H9 (cell line): ENCODE results near the gene PLXNA4. TPM values are rescaled to one million over a fixed set of nuclear protein-coding genes. Genes with fewer than 3 reads are reported as not detected.
A peak's percentile ranks its signal among the peaks of the same experiment; 100 is the strongest.

Experiments
- DNase-seq: peaks from one replicate; pipeline ENCODE4 v3.0.0-alpha.2; 2017
- H2AFZ ChIP-seq: one replicate; pipeline ENCODE4 v1.6.1; 2013; ENCODE audit warnings: mild to moderate bottlenecking, low read length, control low read depth, moderate library complexity
- H2AK5ac ChIP-seq: 2 replicates; pipeline ENCODE4 v1.6.1; 2013; ENCODE audit warnings: low read length, control low read depth, mixed read lengths; ENCODE audit not compliant: insufficient read length
- H2BK120ac ChIP-seq: one replicate; pipeline ENCODE4 v1.6.1; 2013; ENCODE audit warnings: low read depth, mild to moderate bottlenecking, low read length, control low read depth, inconsistent platforms; ENCODE audit not compliant: poor library complexity, severe bottlenecking
- H2BK12ac ChIP-seq: 2 replicates; pipeline ENCODE4 v1.6.1; 2013; ENCODE audit warnings: low read length, control low read depth, mixed read lengths, low read depth; ENCODE audit not compliant: insufficient read length
- H2BK15ac ChIP-seq: 2 replicates; pipeline ENCODE4 v1.6.1; 2013; ENCODE audit warnings: low read depth, low read length, control low read depth
- H2BK20ac ChIP-seq: one replicate; pipeline ENCODE4 v1.6.1; 2013; ENCODE audit warnings: low read depth, mild to moderate bottlenecking, low read length, control low read depth, inconsistent platforms; ENCODE audit not compliant: poor library complexity, severe bottlenecking
- H2BK5ac ChIP-seq: 2 replicates; pipeline ENCODE4 v1.6.1; 2013; ENCODE audit warnings: low read length, control low read depth, mixed read lengths; ENCODE audit not compliant: insufficient read length
- H3K14ac ChIP-seq: 2 replicates; pipeline ENCODE4 v1.6.1; 2013; ENCODE audit warnings: low read length, control low read depth; ENCODE audit not compliant: insufficient read depth
- H3K18ac ChIP-seq: 2 replicates; pipeline ENCODE4 v1.6.1; 2013; ENCODE audit warnings: low read depth, mild to moderate bottlenecking, mixed read lengths, low read length, control low read depth; ENCODE audit not compliant: insufficient read length
- H3K23ac ChIP-seq: 2 replicates; pipeline ENCODE4 v1.6.1; 2013; ENCODE audit warnings: low read length, control low read depth, mixed read lengths, low read depth; ENCODE audit not compliant: insufficient read length
- H3K23me2 ChIP-seq: 2 replicates; pipeline ENCODE4 v1.6.1; 2013; ENCODE audit warnings: low read depth, mild to moderate bottlenecking, mixed read lengths, low read length, control low read depth; ENCODE audit not compliant: insufficient read length, poor library complexity, severe bottlenecking
- H3K27ac ChIP-seq: 2 replicates; pipeline ENCODE4 v1.5.1; 2013; ENCODE audit warnings: low read length, control low read depth, mixed read lengths, low read depth; ENCODE audit not compliant: insufficient read length
- H3K27me3 ChIP-seq: 2 replicates; pipeline ENCODE4 v1.6.1; 2013; ENCODE audit warnings: low read length, control low read depth, inconsistent platforms; ENCODE audit not compliant: insufficient read depth
- H3K4ac ChIP-seq: 2 replicates; pipeline ENCODE4 v1.6.1; 2013; ENCODE audit warnings: low read depth, mild to moderate bottlenecking, control low read depth, inconsistent platforms, low read length, moderate library complexity
- H3K4me1 ChIP-seq: 2 replicates; pipeline ENCODE4 v1.6.1; 2013; ENCODE audit warnings: low read length, control low read depth, inconsistent platforms; ENCODE audit not compliant: insufficient read depth
- H3K4me2 ChIP-seq: 2 replicates; pipeline ENCODE4 v1.6.1; 2013; ENCODE audit warnings: low read length, control low read depth, mixed read lengths; ENCODE audit not compliant: insufficient read length, insufficient read depth
- H3K56ac ChIP-seq: 2 replicates; pipeline ENCODE4 v1.6.1; 2013; ENCODE audit warnings: low read depth, mild to moderate bottlenecking, mixed read lengths, low read length, control low read depth; ENCODE audit not compliant: insufficient read length
- H3K79me1 ChIP-seq: 2 replicates; pipeline ENCODE4 v1.6.1; 2013; ENCODE audit warnings: low read depth, mild to moderate bottlenecking, moderate library complexity, low read length, control low read depth, inconsistent platforms; ENCODE audit not compliant: insufficient read depth, poor library complexity, severe bottlenecking
- H3K79me2 ChIP-seq: 2 replicates; pipeline ENCODE4 v1.6.1; 2013; ENCODE audit warnings: low read length, control low read depth, inconsistent platforms; ENCODE audit not compliant: insufficient read depth
- H3K9ac ChIP-seq: 2 replicates; pipeline ENCODE4 v1.6.1; 2013; ENCODE audit warnings: low read length, control low read depth, mixed read lengths; ENCODE audit not compliant: insufficient read length; ENCODE audit errors: extremely low read depth
- H3K9me3 ChIP-seq: one replicate; pipeline ENCODE4 v1.6.1; 2013; ENCODE audit warnings: low read depth, low read length, inconsistent platforms; ENCODE audit not compliant: control insufficient read depth
- H3T11ph ChIP-seq: one replicate; pipeline ENCODE4 v1.6.1; 2013; ENCODE audit warnings: mild to moderate bottlenecking, low read length, control low read depth, inconsistent platforms
- H4K20me1 ChIP-seq: one replicate; pipeline ENCODE4 v1.6.1; 2013; ENCODE audit not compliant: control insufficient read depth, insufficient read length, insufficient read depth
- H4K5ac ChIP-seq: 2 replicates; pipeline ENCODE4 v1.6.1; 2013; ENCODE audit warnings: low read depth, mild to moderate bottlenecking, mixed read lengths, low read length, control low read depth; ENCODE audit not compliant: insufficient read length
- H4K8ac ChIP-seq: replicated peaks from 2 replicates; pipeline ENCODE4 v1.6.1; 2013; ENCODE audit warnings: low read length, control low read depth, mixed read lengths, low read depth; ENCODE audit not compliant: insufficient read length
- H4K91ac ChIP-seq: 2 replicates; pipeline ENCODE4 v1.6.1; 2013; ENCODE audit warnings: low read depth, mild to moderate bottlenecking, moderate library complexity, mixed read lengths, low read length, control low read depth; ENCODE audit not compliant: insufficient read length
- H3K27ac Mint-ChIP-seq, 3 experiments: 2 replicates in 2 of 3; 3 replicates in 1 of 3; pipeline ENCODE4 v1.8.0; 2020 to 2021; ENCODE audit warnings: mixed read lengths in 3 of 3, mild to moderate bottlenecking in 1 of 3, moderate library complexity in 1 of 3
- H3K27me3 Mint-ChIP-seq: 2 replicates; pipeline ENCODE4 v1.8.0; 2021; ENCODE audit warnings: low read depth, mild to moderate bottlenecking, moderate library complexity, mixed read lengths
- H3K36me3 Mint-ChIP-seq, 3 experiments: 2 replicates in 2 of 3; 3 replicates in 1 of 3; pipeline ENCODE4 v1.8.0; 2020 to 2021; ENCODE audit warnings: low read depth in 3 of 3, mixed read lengths in 3 of 3; ENCODE audit not compliant: insufficient read depth in 1 of 3
- H3K4me1 Mint-ChIP-seq, 2 experiments: 2 replicates each; pipeline ENCODE4 v1.8.0; 2020; ENCODE audit warnings: mixed read lengths in 2 of 2
- H3K4me3 Mint-ChIP-seq, 2 experiments: 2 replicates in 1 of 2; 3 replicates in 1 of 2; pipeline ENCODE4 v1.8.0; 2020 to 2021; ENCODE audit warnings: mild to moderate bottlenecking in 2 of 2, mixed read lengths in 2 of 2, moderate library complexity in 1 of 2
- H3K9me3 Mint-ChIP-seq, 2 experiments: 2 replicates in 1 of 2; 3 replicates in 1 of 2; pipeline ENCODE4 v1.8.0; 2020; ENCODE audit warnings: mild to moderate bottlenecking in 2 of 2, mixed read lengths in 2 of 2, moderate library complexity in 1 of 2
- CTCF ChIP-seq: fragments of 200-600 bp; sonication (generic); conservative IDR thresholded peaks from 3 replicates; pipeline ENCODE4 v1.8.0; 2021; ENCODE audit warnings: antibody characterized with exemption, mild to moderate bottlenecking
- WGBS: extraction: QIAGEN DNeasy Blood & Tissue Kit; methylation state at CpG from one replicate; pipeline ENCODE4 v1.1.7; 2013; ENCODE audit warnings: missing lambda C conversion rate, low lambda C conversion rate, mixed read lengths; ENCODE audit not compliant: insufficient read length; ENCODE audit errors: extremely low coverage; 5-methylcytosine and 5-hydroxymethylcytosine counted together
- total RNA-seq: library from RNA; stranded (reverse); gene quantifications from 2 replicates; pipeline ENCODE4 v1.2.1, GENCODE V29; 2021

The PLXNA4 gene
- total RNA-seq, 1 experiment from 2014 or later = 0.35 TPM

GRCh38 chr7:132307465-132307864 lies 268.8 kb downstream of the PLXNA4 start:
- Histone ChIP-seq H4K20me1 (no peaks in the 10 kb centered on the region), H2BK12ac (no peak overlapping the region), H2AFZ (no peak overlapping the region), H3K9me3 (no peaks in the 10 kb centered on the region), H2AK5ac (no peak overlapping the region), H4K8ac (no peak overlapping the region), H3K27ac (no peak overlapping the region), H3T11ph (no peak overlapping the region), H3K23ac (no peak overlapping the region), H3K14ac (no peak overlapping the region; the same call in 1 of the 2 replicates), H3K4ac (no peak overlapping the region), H3K79me1 (no peaks in the 10 kb centered on the region), H3K79me2 (no peaks in the 10 kb centered on the region), H4K91ac (no peak overlapping the region), H3K4me2 (no peak overlapping the region), H4K5ac (no peak overlapping the region), H3K56ac (no peak overlapping the region), H3K18ac (no peak overlapping the region), H2BK120ac (no peak overlapping the region), H2BK15ac (no peak overlapping the region), H2BK20ac (no peak overlapping the region), H3K9ac (no peak overlapping the region), H3K4me1 (no peaks in the 10 kb centered on the region), H3K27me3 (no peaks in the 10 kb centered on the region), H2BK5ac (no peak overlapping the region), H3K23me2 (no peaks in the 10 kb centered on the region)
- H3K27me3 Mint-ChIP-seq = peaks cover 16% of the 10 kb centered on the region
- no peaks in the 10 kb centered on the region for H3K4me1 Mint-ChIP-seq
- DNase-seq = no peak
- H3K36me3 Mint-ChIP-seq = no peaks in the 10 kb centered on the region
- peak; percentile 48; the same call in 2 of the 3 replicates for TF ChIP-seq CTCF
- no CpG with 5 or more reads among the region's 7 CpGs for WGBS
- no peaks in the 10 kb centered on the region; a peak in 1 of 5 replicates for H3K9me3 Mint-ChIP-seq
- H3K4me3 Mint-ChIP-seq = no peak overlapping the region
- H3K27ac Mint-ChIP-seq = no peak overlapping the region
